ENCODE measurements around the gene PDE7B.

PDE7B gene

GRCh38 chr6:135851442-135852271 is at the start of gene PDE7B:
Gene PDE7B, plus strand, starts transcription at chr6:135851701.
- DNase-seq (ENCODE audit: low spot score): no peak

DNA sequence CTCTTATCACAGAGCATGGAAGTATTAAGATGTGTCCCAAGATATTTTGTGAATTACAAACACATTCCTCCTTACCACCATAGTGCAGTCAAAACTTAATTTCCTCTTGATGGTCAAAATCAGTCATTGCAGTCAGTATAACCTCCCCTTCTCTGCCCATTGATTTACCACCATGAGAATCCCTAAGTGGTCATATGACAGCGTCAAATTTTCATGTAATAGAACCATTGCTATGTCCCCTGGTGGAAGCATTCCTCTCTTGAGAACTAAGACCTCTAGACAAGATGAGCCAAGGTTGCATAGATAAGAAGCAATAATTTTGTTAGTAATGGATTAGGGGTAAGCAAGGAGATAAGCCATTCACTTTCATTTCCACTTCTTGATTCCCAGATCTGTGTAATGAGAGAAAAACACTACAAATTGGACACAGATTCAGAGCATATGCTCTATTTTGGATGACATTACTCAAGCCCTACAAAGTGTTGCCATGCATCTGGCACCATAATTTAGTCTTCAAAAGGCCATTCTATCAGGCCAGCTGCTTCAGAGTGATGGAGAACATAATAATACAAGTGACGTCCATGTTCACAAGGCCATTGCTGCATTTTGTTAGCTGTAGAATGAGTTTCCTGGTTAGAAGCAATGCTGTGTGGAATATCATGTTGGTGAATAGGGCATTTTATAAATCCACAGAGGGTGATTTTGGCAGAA is 49.6 kb upstream of the PDE7B start:
- no peak for DNase-seq (ENCODE audit: low spot score)

- DNase-seq (ENCODE audit: low spot score): no peak
Measured at GRCh38 chr6:135810486-135810885, 41.0 kb upstream of the PDE7B start.

DNA sequence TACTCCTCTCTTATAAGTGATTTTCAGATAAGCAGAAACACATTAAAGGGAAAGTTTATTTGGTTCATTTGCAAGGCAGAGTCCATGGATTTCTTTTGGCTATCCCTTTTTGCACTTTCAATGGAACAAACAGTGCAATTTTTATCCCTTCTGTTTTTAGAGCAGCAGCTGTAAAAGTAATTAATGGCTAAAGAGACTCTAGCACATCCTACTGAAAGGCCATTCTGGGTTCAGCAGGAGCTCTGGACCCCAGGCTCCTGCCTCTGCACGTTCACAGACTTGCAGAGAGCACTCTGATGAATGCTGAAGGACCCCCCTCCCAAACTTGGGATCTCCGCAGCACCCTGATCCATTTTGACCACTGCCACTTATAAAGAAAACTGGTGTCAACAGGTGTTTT is 40.3 kb upstream of the PDE7B start:
- DNase-seq (ENCODE audit: low spot score): no peak

- no peak for DNase-seq (ENCODE audit: low spot score)
Measured at GRCh38 chr6:135811644-135812526, 39.6 kb upstream of the PDE7B start.

- no peak for DNase-seq (ENCODE audit: low spot score)
Measured at GRCh38 chr6:135813401-135813800, 38.1 kb upstream of the PDE7B start.

DNA sequence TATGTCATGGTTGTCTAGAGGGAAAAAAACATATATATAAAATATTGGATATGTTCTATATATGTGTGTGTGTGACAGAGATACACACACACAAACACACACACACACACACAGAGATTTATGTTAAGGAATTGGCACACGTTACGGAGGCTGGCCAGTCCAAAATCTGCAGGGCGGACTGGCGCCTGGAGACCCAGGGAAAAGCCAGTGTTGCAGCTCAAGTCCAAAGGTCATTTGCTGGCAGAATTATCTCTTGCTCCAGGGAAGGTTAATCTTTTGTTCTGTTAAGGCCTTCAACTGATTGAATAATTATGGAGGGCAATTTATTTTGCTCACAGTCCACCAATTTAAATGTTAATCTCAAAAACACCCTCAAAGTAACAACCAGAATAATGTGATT is 37.5 kb upstream of the PDE7B start:
- DNase-seq (ENCODE audit: low spot score): no peak

- DNase-seq (ENCODE audit: low spot score): no peak
Measured at GRCh38 chr6:135815216-135815615, 36.3 kb upstream of the PDE7B start.

DNA sequence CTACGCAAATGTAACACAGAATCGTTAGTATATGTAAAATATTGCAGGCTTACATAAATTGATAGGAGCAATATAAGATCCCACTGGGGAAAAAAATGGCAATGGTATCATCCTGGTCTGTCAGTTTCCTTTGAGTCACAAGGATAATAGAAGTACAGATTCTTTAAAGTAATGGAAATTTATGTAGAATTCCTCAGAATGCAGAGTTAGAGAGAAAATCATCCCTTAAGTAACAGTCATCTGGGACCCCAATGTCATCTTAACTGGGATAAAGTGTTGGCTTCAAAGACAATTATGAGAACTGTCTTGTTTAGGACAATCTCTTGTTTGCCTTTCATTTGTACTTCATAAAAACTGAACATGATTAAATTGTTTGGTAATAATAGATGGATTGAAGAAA is 34.5 kb upstream of the PDE7B start:
- DNase-seq (ENCODE audit: low spot score): no peak

GRCh38 chr6:135819665-135820064 is 31.8 kb upstream of the PDE7B start:
- no peak for DNase-seq (ENCODE audit: low spot score)

DNA sequence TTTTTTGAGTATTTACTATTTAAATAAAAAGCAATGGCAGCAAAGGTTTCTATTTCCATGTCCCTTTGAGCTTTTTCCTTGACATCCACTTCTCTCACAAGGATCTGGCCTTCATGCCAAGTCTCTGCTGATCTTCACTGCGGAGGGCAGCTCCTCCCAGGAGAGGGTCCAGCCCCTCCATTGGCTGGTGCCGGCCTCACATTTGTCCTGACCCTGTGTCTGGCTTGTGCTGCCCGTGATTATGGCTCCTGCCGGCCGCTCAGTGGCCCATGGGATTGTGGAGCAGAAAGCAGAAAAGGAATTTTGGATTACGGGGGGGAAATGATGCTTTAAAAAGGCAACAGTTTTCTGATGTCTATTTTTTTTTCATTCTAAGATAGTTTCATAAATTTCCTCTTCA is 31.2 kb upstream of the PDE7B start:
- no peak for DNase-seq (ENCODE audit: low spot score)

- DNase-seq (ENCODE audit: low spot score): no peak
Measured at GRCh38 chr6:135823851-135824250, 27.6 kb upstream of the PDE7B start.

DNA sequence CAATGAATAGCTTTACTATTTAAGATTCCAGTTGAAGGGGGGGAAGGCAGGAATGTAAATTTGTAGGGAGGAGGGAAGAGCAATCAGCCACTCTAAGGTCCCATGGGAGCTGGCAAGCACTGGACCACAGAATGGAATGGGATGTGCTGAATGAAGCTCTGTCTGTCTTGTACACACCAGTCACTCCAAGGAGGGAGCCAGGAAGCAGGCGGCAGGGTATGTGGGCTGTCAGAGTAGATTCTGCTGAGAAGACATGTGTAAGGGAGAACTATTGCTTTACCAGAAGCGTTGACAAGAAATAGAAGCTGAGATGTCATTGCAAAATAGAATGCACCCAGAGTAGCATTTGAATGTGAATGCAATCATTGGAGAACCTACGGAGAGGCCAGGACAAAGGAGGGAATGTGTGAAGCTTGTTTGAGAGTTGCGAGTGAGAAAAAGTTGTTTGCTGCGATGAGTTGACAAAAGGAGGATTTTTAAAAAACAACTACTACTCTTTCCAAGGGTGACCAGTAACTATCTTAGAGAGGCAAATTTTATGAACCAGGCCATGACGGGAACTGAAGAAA is 25.2 kb upstream of the PDE7B start:
- no peak for DNase-seq (ENCODE audit: low spot score)

GRCh38 chr6:135828021-135828420 is 23.5 kb upstream of the PDE7B start:
- peak; percentile 1 for DNase-seq (ENCODE audit: low spot score)

GRCh38 chr6:135830452-135830881 is 21.0 kb upstream of the PDE7B start:
- peak; percentile 1 for DNase-seq (ENCODE audit: low spot score)

- no peak for DNase-seq (ENCODE audit: low spot score)
Measured at GRCh38 chr6:135831016-135831415, 20.5 kb upstream of the PDE7B start.

- no peak for DNase-seq (ENCODE audit: low spot score)
Measured at GRCh38 chr6:135832166-135832565, 19.3 kb upstream of the PDE7B start.

GRCh38 chr6:135833771-135834170 is 17.7 kb upstream of the PDE7B start:
- DNase-seq (ENCODE audit: low spot score): no peak

DNA sequence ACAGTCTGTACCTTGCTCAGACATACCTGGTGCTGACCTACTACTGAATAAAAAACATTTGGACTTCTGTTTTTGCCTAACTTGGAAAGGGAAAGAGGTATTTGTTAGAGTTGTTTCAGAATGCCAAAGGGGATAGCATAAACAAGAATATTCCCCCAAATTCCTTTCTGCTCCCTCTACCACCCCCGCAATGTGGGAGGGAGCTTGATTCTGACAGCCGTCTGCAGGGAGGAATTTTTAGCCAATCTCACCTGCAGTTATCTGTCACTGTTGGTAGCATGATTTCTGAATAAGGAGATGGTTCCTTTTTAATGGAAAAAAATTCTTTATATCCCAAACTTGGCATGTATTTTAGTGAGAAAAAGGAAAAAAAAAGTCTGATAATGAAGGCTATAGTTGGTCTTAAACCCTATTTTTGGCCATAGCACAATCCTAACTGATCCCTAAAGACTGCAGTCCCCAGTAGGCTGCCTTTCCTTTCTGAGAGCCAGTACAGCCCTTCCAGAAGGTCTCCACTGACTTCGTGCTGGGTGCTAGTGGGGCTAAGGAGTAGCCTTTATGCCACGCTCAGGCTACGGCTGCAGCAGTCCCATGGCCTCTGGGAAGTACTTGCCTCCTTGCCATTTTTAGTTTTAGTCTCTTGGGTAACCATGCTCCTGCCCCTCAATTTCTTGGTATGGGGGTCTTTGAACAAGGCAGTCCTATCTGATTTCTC is 13.6 kb upstream of the PDE7B start:
- no peak for DNase-seq (ENCODE audit: low spot score)

GRCh38 chr6:135839121-135839520 is 12.4 kb upstream of the PDE7B start:
- DNase-seq (ENCODE audit: low spot score): no peak

GRCh38 chr6:135842618-135843392 is 8.7 kb upstream of the PDE7B start:
- DNase-seq (ENCODE audit: low spot score): no peak

Data from SW480 (cell line).